T1000 (cell line): ENCODE results near the gene ATP1B2.
A peak's percentile ranks its signal among the peaks of the same experiment; 100 is the strongest.

Source experiments
- DNase-seq: peaks from one replicate; lab custom pipeline; 2025; ENCODE audit warnings: mixed read lengths; lab: John Stamatoyannopoulos, UW

Gene ATP1B2

DNA sequence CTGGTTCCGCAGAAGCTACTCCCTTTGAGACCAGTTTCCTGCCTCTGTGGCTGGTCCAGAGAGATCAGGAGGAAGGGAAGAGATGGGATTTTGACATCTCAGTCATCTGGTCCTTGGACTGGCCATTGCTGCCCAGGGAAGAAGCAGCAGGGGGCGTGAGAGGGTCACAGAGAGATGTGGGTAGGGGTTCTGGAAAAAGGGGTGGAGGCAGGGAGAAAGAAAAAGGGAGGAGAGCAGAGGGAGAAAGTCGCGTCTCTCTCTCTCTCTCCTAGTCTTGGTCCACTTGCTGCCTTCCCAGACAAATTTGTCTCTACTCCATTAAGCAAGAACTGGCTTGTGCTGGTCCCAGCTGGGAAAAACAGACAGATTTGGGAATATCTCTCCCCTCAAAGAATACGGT lies 16.3 kb upstream of the ATP1B2 start:
- no peak for DNase-seq

DNA sequence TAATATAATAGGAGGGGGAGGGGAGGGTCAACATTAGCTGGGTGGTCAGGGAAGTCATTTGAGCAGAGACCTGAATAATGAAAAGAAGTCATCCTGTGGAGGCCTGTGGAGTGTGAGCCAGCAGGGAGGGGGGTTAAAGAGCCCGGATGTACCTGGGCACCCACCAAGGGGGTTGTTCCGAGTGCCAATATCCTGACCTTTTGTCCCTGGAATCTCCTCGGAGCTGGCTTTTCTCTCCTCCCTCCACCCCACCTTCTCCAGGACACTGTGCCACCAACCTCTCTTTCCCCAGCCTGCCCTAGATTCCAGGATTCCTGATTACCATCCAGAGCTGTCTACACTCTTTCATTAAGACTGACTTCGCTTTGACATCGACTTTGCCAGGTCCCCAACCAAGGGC lies 14.6 kb upstream of the ATP1B2 start:
- DNase-seq: no peak

DNA sequence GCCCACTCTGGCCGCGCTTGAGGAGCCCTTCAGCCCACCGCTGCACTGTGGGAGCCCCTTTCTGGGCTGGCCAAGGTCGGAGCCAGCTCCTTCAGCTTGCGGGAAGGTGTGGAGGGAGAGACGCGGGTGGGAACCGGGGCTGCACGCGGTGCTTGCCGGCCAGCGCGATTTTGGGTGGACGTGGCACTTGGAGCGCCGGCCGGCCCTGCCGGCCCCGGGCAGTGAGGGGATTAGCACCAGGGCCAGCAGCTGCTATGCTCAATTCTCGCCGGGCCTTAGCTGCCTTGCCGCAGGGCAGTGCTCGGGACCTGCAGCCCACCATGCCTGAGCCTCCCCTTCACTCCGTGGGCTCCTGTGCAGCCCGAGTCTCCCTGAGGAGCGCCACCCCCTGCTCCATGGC lies 9.9 kb upstream of the ATP1B2 start:
- no peak for DNase-seq

DNA sequence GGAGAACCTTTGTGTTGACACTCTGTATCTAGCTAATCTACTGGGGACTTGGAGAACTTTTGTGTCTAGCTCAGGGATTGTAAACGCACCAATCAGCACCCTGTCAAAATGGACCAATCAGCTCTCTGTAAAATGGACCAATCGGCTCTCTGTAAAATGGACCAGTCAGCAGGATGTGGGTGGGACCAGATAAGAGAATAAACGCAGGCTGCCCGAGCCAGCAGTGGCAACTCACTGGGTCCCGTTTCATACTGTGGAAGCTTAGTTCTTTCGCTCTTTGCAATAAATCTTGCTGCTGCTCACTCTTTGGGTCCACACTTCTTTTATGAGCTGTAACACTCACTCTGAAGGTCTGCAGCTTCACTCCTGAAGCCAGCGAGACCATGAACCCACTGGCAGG lies 9.1 kb upstream of the ATP1B2 start:
- DNase-seq: peak; percentile 14

DNA sequence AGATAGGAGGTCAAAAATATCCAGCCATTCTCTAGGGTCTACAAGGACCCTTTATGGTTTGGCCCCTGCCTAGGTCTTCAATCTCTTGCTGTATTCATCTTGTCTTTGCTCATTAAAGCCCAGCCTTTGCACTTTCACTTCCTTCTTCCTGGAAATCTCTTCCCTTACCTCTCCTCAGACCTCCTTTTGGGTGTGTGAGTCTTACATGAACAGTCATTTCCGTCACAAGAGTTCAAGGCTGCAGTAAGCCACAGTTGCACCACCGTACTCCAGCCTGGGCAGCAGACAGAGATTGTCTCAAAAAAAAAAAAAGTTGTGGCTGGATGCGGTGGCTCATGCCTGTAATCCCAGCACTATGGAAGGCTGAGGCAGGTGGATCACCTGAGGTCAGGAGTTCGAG lies 6.0 kb upstream of the ATP1B2 start:
- no peak for DNase-seq

DNA sequence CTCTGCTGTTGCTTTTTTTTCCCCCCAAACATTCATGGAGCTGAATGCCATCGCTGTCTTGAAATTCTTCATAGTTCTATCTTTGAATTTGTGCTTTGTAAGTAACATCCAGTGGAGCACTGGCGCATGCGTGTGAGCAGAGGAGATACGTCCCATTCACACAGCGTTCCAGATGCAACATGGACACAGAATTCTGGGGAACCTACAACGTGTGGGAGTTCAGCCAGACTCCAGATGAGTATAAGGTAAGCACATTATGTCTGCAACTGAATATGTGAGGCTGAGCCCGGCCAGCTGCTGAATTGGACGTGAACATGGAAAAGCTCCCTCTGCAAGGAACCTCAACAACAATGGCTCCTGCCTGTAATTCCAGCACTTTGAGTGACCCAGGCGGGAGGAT lies 4.3 kb upstream of the ATP1B2 start:
- no peak for DNase-seq

DNA sequence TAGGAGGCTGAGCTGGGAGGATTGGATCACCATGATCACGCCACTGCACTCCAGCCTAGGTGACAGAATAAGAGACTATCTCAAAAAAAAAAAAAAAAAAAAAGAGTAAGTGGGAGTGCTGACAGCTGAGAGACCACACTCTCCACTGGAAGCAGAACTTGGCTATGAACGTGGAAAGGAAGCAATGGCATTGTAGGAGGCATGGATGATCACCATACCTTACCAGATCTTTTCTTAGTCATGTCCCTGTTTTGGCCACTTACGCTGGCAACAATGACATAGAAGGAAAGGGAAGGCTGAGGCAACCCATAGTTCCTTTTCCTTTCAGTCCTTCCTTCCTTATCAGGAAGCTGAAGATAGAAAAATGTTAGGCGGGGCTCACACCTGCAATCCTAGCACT lies 3.7 kb upstream of the ATP1B2 start:
- DNase-seq: no peak

DNA sequence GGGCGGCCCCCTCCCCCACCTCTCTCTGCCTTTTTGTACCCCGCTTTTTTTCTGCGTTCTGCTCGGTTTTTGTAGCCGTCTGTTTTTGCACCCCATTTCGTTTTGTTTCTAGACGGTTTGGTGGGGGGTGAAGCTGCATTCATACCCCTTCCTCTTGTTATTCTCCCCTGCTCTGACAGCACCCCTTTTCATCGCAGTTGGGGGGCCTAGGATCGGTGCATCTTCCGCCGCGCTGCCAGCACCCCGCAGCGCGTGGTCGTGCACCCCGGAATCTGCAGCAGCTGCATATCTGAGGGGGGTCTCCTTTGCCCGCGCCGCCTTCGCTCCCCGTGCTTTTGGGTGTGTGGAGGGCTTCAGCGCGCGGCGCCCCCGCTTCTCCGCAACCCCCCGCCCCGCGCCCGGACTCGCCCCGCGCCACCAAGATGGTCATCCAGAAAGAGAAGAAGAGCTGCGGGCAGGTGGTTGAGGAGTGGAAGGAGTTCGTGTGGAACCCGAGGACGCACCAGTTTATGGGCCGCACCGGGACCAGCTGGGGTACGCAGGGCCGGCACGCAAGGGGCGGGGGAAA lies 455 bp downstream of the ATP1B2 start:
- no peak for DNase-seq

DNA sequence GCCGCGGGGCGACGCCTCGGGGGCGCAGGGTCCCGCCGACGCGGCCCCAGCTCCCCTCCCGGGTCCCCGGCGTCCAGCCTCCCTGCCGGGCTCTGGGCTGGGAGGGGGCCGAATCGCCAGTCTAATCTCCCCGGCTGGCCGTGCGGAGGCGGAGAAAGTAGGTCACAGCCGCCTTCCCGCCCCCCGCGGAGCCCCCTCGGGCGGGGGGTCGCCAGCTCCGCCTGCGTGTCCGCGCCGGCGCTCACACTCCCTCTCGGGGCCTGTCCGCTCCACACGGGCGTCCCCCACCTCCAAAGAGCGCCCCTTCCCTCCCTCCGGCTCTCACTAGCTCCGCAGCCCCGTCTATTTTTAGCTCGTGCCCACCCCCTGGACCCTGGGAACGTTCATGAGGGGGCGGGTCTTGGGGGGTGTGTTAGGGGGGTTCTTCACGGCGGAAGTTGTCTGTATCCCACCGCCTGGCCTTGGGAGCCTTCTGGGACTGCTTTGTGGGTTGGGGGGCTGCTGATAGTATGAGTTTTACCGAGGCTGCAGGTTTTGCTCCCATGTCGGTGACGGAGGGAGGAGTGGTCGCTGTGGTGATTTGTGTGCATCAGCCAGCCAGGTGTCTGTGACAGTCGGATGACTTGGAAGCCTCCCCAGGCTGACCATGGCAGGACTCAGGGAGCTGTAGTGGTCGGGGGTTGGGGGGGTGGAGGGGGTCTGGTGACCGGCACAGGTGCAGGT lies 1.1 kb downstream of the ATP1B2 start:
- DNase-seq: no peak

DNA sequence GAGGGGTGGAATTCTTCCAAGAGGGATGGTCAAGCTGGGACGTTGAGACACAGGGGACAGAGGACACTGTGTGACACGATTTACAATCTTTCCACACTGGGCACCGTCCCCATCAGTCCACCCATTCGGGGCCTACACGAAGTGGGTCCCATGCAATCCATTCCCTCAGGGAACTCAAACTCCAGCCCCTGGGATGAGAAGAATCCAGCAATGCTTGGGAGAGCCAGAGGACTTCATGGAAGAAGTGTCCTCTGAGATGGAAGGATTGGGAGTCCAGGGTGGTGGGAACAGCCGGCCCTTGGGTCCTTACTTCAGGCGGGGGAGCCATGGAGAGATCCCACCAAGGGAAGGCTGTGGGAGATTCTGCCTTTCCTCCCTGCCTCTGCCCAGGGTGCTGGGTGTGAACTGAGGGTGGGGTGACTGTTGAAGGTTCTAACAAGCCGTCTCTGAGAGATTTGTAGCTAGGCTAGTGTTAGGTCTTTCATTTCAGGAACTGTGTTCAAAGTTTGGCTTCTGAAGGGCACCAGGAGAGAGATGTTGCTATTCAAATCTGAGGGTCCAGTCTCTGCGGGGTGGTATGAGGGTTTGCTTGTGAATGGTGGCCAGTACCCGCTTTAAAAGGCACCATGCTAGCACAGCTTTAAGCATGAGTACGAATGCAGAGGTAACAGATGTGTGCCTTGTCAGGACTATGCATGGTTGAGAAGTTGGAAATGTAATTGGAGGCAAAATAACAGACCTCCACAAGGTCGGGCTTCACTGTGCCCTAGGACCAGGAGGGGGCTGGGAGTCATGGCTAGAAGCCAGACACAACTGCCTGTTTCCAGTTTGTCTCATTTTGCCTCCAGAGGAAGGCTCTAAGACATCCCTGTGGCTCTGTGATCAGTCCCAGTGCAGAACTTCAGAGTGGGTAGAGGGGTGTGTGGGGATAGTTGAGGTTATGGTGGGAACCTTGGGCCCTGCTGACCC lies 1.9 kb downstream of the ATP1B2 start:
- DNase-seq: no peak

DNA sequence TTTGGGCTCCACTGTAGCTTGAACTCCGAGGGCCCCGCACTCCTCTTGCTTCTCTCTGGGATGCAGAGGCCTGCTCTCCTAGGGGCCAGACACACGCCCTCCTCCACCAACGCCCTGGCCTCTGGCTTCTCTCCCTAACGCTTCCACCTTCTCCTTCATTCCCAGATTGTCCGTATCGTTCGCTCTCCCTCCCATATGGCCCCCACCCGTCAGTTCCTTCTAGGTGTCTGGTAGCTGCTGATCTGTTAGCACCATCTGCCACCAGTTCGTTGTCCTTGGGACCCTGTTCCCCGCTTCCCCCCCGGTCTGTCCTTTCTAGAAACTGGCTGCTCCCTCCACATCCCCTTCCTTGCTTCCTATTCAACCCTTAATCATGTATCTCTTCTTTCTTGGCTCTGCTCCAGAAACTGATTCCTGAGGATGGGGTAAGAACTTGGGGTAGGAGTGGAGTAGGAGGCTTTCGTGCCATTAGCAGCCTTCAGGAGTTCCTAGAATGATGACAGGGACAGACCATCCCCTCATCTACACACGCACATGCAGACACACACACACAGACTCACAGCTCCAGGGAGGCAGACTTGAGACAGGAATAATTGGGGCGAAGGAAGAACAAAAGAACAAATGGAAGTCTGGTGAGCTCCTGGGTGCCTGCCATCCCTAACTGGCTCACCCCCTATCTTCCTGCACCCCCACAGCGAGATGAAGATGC lies 4.3 kb downstream of the ATP1B2 start:
- DNase-seq: no peak

DNA sequence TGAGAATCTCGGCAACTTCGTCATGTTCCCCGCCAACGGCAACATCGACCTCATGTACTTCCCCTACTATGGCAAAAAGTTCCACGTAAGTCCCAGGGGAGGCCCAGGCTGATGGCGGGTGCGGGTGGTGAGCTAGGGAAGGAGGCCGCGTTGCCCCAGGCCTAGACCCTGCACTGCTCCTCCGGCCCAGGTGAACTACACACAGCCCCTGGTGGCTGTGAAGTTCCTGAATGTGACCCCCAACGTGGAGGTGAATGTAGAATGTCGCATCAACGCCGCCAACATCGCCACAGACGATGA lies 4.8 kb downstream of the ATP1B2 start:
- DNase-seq: no peak

DNA sequence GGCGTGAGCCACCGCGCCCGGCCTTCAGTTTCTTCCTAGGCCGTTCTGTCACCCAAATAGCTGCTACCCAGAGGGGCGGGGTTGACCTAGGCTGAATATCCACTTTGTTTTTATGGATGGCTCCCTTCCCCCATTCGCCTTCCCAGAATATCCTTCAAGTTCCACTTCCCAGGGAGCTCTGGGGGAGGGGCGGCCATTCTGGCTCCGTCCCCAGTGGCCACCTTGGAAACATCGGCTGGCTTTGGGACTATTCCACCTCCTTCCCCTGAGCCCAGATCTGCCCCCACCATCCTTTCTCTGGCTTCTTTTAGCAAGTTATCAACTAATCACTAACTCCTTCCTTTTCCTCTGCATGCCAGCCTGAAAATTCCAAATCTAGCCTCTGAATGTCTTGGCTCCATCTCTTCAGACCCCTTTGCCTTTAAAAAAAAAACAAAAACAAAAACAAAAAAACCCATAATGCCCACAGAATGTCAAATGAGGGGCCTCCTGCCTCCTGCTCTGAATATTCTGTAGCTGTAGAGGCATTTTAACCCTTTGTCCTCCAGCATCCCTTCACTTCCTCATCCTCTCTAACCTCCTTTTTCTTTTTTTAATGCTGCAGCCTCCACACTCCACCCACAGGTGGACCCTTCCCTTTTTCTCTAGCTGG lies 6.4 kb downstream of the ATP1B2 start:
- no peak for DNase-seq

DNA sequence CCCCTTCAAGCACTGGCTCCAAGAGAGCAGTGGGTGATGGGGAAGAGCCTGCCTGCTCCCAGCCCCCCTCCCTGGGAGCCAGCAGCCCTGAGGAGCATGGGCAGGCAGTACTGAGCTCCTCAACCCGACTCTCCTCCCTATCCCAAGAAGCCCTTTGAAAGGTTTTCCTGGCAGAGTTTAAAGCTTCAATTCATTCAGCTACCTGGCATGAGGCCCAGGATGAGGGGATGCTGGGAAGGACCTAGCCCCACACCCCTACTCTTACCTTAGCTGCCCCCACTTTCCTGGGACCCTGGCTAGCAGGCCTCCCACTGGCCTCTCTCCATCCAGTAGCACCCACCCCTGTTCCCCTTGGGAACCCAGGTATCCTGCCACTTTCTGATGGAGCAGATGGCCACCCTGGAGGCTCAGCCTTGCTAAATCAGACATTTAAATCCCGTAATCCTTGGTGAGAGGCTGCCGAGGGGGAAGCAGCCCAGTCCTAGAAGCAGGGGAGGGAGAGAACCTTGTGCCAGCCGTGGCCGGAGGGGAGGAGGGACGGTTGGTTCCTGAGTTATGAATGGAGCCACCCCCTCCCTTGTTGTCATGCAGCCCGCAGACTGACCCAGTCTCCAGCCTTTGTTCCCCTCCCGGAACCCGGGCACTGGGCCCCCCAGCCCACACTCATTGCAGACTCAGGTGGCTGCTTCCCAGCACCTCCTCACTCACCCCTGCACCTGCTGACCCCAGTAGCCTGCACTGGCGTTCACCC lies 17.1 kb downstream of the ATP1B2 start:
- DNase-seq: no peak

DNA sequence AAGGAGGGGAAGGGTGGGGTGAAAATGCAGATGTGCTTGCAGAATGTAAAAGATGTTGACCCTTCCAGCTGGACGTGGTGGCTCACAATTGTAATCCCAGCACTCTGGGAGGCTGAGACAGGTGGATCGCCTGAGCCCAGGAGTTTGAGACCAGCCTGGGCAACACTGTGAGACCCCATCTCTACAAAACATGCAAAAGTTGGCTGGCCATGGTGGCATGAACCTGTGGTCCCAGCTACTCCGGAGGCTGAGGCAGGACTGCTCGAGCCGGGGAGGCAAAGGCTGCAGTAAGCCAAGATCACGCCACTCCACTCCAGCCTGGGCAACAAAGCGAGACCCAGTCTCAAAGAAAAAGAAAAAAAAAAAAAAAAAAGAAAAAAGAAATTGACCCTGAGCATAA lies 17.8 kb downstream of the ATP1B2 start:
- DNase-seq: no peak

DNA sequence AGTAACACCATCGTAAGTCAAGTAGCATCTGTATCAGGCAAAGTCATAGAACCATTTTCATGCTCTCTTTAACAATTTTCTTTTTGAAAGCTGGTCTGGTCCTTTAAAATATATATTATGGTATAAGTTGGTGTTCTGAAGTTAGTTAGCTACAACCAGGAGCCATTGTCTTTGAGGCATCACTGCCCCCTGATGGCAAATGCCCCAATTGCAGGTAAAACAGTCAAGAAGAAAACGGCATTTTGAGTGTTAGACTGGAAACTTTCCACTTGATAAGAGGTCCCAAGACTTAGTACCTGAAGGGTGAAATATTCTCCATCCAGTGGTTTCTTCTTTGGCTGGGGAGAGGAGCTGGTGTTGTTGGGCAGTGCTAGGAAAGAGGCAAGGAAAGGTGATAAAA lies 22.5 kb downstream of the ATP1B2 start:
- DNase-seq: no peak

DNA sequence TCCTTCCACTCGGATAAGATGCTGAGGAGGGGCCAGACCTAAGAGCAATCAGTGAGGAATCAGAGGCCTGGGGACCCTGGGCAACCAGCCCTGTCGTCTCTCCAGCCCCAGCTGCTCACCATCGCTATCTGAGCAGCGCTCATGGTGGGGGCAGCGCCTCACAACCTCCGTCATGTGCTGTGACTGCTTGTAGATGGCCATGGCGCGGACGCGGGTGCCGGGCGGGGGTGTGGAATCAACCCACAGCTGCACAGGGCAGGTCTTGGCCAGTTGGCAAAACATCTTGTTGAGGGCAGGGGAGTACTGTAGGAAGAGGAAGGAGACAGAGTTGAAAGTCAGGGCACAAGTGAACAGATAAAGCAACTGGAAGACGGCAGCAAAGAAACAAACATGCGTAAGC lies 24.2 kb downstream of the ATP1B2 start:
- DNase-seq: no peak

DNA sequence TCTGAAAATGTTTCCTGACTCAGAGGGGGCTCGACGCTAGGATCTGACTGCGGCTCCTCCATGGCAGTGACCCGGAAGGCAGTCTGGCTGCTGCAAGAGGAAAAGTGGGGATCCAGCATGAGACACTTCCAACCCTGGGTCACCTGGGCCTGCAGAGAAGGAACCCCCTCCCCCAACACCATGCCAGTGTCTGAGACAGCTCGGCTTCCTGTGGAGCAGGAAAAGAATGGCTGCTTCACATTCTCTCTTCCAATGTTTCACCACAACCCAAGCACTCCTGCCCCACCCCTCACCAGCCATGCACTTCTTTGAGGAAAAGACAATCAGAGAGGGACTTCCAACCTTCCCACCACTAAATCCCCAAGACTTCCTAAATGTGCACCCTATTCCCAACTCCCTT lies 25.8 kb downstream of the ATP1B2 start:
- no peak for DNase-seq

DNA sequence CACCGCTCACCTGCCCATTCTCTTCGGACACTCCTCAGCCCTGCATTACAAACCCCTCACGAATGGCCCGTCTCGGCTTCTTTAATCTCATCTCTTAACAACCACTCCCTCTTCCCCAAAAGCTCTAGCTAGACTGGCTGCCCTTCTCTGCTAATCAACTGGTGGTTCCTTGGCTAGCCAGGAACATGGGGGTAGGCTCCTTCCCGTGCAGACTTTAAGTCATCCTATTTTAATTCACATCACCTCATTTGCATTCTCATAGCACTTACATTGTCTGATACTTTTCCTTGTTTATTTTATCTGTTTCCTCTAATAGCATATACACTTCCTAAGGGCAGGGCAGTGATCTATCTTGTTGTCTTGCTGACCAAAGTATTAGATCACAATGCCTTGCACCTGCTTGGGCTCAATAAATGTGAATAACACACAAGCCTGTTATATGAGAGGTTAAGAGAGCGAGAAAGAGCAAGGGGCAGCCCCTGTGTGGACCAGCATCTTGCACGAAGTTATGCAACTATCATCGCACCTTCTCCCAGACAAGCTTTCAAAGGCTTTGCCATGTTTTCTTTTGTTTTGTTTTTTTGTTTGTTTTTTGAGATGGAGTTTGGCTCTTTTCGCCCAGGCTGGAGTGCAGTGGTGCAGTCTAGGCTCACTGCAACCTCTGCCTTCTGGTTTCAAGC lies 26.8 kb downstream of the ATP1B2 start:
- DNase-seq: no peak

DNA sequence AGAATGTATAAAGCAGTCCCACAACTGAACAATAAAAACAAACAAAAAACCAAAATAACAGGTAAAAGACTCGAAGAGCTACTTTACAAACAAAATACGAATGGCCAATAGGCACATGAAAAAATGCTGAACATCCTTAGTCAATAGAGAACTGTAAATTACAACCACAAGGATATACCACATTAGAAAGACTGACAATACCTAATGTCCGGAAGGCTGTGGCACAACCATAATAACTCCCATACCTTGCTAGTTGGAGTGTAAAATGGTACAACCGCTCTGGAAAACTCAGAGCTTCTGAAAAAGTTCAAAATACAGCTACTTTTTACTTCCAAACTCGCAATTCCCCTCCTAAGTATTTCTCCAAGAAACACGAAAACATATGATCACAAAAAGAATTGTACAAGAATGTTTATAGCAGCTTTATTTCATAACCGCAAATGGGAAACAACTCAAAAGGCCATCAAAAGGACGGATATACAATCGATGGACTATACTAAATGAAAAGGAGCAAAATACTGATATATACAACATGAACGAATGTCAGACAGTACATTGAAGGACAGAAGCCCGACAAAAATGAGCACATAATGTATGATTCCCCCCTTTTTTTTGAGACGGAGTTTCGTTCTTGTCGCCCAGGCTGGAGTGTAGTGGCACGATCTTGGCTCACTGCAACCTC lies 34.3 kb downstream of the ATP1B2 start:
- no peak for DNase-seq
